KMS-11 (cell line): ENCODE results near the gene PRKG2.

Source experiments
- H2AFZ ChIP-seq: fragments of 200-600 bp; sonication (generic); 2 replicates; pipeline ENCODE4 v1.6.1; 2016; ENCODE audit warnings: antibody characterized with exemption, mixed run types, low read depth
- H3K27ac ChIP-seq: fragments of 200-600 bp; sonication (generic); 2 replicates; pipeline ENCODE4 v1.6.1; 2016; ENCODE audit warnings: mild to moderate bottlenecking, mixed run types
- H3K27me3 ChIP-seq: fragments of 200-600 bp; sonication (generic); 2 replicates; pipeline ENCODE4 v1.6.1; 2017; ENCODE audit warnings: mild to moderate bottlenecking, low read depth, mixed run types, moderate library complexity; ENCODE audit not compliant: insufficient read depth
- H3K36me3 ChIP-seq: fragments of 200-600 bp; sonication (generic); 2 replicates; pipeline ENCODE4 v1.6.1; 2017; ENCODE audit warnings: mild to moderate bottlenecking, mixed run types; ENCODE audit not compliant: insufficient read depth
- H3K4me1 ChIP-seq: fragments of 200-600 bp; sonication (generic); 2 replicates; pipeline ENCODE4 v1.6.1; 2016; ENCODE audit warnings: mild to moderate bottlenecking, low read depth, mixed run types; ENCODE audit not compliant: poor library complexity, severe bottlenecking
- H3K4me2 ChIP-seq: fragments of 200-600 bp; sonication (generic); 2 replicates; pipeline ENCODE4 v1.7.0; 2016; ENCODE audit warnings: mild to moderate bottlenecking, mixed run types
- H3K4me3 ChIP-seq: fragments of 200-600 bp; sonication (generic); IDR thresholded peaks from 2 replicates; pipeline ENCODE4 v1.6.1; 2017; ENCODE audit warnings: low read depth, low read length, mixed read lengths; ENCODE audit not compliant: insufficient read depth
- H3K79me2 ChIP-seq: fragments of 200-600 bp; sonication (generic); 2 replicates; pipeline ENCODE4 v1.6.1; 2016; ENCODE audit warnings: low read depth, mixed run types; ENCODE audit not compliant: insufficient read depth
- H3K9ac ChIP-seq: fragments of 200-600 bp; sonication (generic); 2 replicates; pipeline ENCODE4 v1.6.1; 2016; ENCODE audit warnings: mild to moderate bottlenecking, mixed run types
- H4K20me1 ChIP-seq: fragments of 200-600 bp; sonication (generic); 2 replicates; pipeline ENCODE4 v1.6.1; 2016; ENCODE audit warnings: mild to moderate bottlenecking, mixed run types; ENCODE audit not compliant: insufficient read depth
- CTCF ChIP-seq: fragments of 200-600 bp; sonication (generic); conservative IDR thresholded peaks from 2 replicates; pipeline ENCODE4 v1.6.1; 2017; ENCODE audit warnings: low read depth, mild to moderate bottlenecking, antibody characterized with exemption, low read length, moderate library complexity, mixed read lengths

Gene PRKG2

GRCh38 chr4:81214144-81214880, 710 bp downstream of the PRKG2 start:
- Histone ChIP-seq H3K27me3 (no peaks in the 10 kb centered on the region), H2AFZ (no peak overlapping the region)

GRCh38 chr4:81213671-81214070, 1.4 kb downstream of the PRKG2 start:
- H3K36me3 ChIP-seq: no peaks in the 10 kb centered on the region
- no peaks in the 10 kb centered on the region for H3K79me2 ChIP-seq
- H3K9ac ChIP-seq: no peak overlapping the region
- no peaks in the 10 kb centered on the region for H3K27me3 ChIP-seq
- no peak for TF ChIP-seq CTCF
- no peaks in the 10 kb centered on the region for H3K4me1 ChIP-seq
- H2AFZ ChIP-seq: no peak overlapping the region
- no peak overlapping the region for H3K4me3 ChIP-seq
- H3K27ac ChIP-seq: no peak overlapping the region
- no peak overlapping the region for H3K4me2 ChIP-seq
- no peaks in the 10 kb centered on the region for H4K20me1 ChIP-seq

More at GRCh38 chr4:81214144-81214880, 710 bp downstream of the PRKG2 start:
- no peaks in the 10 kb centered on the region for H3K4me1 ChIP-seq
- H3K27ac ChIP-seq: no peak overlapping the region
- no peak overlapping the region for H3K4me3 ChIP-seq
- TF ChIP-seq CTCF: no peak
- H3K36me3 ChIP-seq: no peaks in the 10 kb centered on the region
- H4K20me1 ChIP-seq: no peaks in the 10 kb centered on the region
- H3K4me2 ChIP-seq: no peak overlapping the region
- no peak overlapping the region for H3K9ac ChIP-seq
- no peaks in the 10 kb centered on the region for H3K79me2 ChIP-seq

- H3K27me3 ChIP-seq: no peaks in the 10 kb centered on the region
- TF ChIP-seq CTCF: no peak
Measured at GRCh38 chr4:81211956-81212355, 3.1 kb downstream of the PRKG2 start.

GRCh38 chr4:81207828-81208227, 7.2 kb downstream of the PRKG2 start:
- no peak for TF ChIP-seq CTCF
- Histone ChIP-seq H3K9ac (no peak overlapping the region), H4K20me1 (no peaks in the 10 kb centered on the region), H3K4me1 (no peaks in the 10 kb centered on the region), H3K27ac (no peak overlapping the region), H3K36me3 (no peaks in the 10 kb centered on the region), H3K27me3 (no peaks in the 10 kb centered on the region), H3K4me2 (no peak overlapping the region), H2AFZ (no peak overlapping the region), H3K79me2 (no peaks in the 10 kb centered on the region), H3K4me3 (no peak overlapping the region)

More at GRCh38 chr4:81211956-81212355, 3.1 kb downstream of the PRKG2 start:
- Histone ChIP-seq H3K4me1 (no peaks in the 10 kb centered on the region), H3K79me2 (no peaks in the 10 kb centered on the region), H3K36me3 (no peaks in the 10 kb centered on the region), H3K27ac (no peak overlapping the region), H2AFZ (no peak overlapping the region), H4K20me1 (no peaks in the 10 kb centered on the region), H3K4me3 (no peak overlapping the region), H3K9ac (no peak overlapping the region), H3K4me2 (no peak overlapping the region)
